ENCODE results near the gene MEN1.
A peak's percentile ranks its signal among the peaks of the same experiment; 100 is the strongest.
"Not testable (repeated sequence)": the region's sequence is repeated elsewhere in the genome, so short reads cannot be mapped to it uniquely, and the experiment has no call there.

The MEN1 gene

DNA sequence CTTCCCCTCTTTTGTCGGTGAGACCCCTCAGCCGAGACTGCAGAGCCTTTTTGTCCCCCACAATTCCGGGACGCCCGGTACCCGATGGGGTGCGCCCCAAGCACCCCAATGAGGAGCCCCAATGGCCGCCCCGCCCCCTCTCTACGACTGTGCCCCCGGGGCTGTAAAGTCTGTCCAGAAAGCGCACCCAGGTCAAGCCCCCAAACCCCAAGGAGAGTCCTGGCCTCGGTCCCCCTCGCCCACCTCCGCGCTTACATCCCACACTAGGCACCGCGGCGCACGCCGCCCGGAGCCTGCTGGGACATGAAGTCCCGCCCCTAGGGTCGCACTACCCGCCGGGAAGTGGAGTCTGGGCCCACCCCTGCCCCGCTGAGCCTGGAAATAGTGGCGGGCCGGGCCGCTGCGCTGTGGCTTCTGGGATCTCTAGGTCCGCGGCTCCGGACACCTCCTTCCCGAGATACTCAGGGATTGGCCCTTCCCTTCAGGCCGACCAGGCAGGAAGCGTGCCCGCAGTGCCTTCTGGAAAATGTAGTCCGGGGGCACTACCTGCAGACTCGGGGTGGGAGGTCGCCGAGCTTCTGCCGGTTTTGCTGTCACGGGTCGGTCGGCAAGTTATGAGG is at the start of gene MEN1:
TSS of gene MEN1 (minus strand) at position 281 of the 620 bp plus-strand sequence. CDS start 442 bp downstream, outside the sequence.
- peak; percentile 81 for DNase-seq

DNA sequence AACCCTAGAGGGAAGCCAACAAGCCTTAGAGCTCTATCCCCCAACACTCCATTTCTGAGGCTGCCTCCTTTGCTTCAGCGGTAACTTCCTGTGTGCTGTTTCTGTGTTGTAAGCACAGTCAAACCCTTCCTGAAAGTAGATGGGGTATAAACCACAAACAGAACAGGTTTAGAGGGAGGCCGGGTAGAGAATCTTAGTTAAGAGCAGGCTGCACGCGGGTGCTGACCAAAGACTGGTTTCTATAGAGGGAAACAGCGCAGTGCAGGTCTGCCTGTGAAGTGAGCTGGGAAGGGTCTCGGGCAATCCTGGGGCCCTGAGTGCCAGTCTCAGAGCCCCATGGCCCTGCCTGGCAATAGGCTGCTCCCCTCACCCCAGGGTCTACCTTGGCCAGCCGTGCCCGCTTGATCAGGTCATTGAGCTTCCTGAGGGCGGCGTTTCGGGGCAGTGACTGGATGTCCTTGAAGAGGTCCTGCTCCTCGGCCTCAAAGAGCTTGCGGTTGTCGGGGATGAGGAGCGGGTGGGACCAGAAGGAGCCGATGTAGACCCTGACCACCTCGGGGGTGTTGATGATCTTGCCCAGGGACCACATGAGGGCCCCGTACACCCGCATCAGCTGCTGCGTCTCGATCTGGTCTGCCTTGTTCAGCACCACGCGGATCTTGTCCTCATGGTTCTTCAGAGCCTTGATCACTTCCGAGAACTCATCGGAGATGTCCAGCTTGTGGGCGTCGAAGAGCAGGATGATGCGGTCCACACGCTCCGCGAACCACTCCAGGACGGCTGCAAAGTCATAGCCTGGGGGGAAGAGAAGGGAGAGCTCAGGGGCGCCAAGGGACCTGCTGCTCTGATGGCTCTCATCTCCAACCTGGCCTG is 49.4 kb upstream of the MEN1 start:
- peak; percentile 66 for DNase-seq

DNA sequence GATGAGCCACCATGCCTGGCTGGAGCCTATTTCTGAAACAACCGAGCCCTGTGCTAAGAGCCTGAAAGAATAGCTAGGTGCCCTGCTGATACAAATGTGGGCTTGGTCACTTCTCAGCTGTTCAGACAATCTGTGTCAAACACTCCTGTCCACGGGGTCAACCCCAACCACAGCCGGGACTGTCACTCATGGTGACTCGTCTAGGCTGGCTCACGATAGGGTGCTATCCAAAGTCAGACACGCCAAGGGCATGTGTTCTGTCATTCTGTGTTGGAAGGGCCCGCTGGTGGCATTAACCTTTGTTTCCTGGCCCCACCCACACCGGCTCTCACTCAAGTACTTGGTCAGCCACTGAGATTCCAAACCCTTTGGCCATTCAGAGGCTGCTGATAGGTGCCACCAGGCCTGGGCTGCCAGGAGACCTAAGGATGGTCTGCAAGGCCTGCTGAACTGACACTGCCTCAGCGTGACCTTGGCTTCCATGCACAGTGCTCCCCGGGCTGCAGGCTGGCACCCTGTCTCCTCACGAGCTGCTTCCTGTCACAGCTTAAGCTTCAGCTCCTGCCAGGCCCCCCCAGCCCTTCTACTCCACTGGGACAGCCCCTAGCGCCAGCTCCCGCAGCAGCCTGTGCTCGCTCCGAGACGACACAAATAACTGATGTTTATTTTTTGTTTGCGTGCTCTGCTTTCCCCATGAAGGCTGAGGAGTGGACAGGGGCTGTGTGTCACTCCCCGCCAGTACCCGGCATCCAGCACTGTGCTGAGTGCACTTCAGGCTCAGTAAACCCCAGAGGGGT is 48.3 kb upstream of the MEN1 start:
- peak; percentile 62 for DNase-seq

DNA sequence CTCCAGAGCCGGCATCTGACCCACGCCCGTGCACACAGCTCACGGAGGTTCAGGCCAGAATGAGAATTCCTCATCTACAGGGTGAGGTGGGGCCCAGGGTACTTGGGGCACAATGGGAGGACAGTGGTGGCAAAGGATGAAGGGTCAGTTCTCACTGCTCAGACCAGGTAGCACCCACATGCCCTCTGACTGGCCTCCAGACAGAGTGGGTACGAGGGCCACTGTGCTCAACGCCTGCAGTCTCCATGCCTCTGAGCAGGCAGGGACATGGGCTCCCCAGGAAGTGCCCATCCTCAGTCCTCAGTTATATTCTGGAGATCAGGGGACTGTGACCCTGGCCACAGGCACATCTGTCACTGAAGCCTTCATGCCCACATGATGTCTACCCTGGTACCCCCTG is 47.1 kb upstream of the MEN1 start:
- DNase-seq, result no peak

DNA sequence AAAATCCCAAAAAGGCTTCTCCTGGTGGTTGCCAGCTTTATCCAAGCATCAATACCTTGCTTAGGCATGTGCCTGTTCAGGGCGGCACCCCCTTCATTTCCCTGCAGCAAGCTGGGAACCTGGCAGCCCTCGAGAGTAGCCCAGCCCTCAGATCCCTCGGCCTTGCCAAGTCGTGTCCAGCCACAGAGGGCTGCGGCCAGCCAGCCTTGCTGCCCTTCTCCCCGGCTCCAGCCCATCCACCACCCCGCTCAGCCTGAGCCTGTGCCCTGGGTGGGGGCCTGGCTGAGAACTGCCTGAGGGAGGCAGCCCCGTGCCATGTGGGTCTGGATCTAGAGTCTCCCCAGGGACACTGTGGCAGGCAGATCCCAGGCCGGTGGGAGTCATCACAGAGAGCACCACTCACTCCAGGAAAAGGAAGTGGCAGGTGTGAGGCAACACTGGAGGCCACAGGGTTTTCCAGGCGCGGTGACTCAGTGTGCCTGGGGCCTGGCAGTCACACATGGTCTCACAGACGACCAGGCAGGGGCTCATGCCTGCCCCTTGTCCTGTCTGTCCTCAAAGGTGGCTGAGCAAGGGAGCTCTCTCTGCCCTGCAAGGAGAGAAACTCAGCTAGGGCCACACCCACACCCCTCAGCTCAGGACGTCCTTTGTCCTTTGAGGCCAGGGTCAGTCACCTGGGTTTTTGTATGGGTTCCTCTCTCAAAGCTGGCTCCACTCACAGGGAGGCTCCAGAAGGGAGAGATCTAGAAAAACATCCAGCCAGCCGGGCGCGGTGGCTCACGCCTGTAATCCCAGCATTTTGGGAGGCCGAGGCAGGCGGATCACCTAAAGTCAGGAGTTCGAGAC is 46.3 kb upstream of the MEN1 start:
- DNase-seq, result peak; percentile 81

DNA sequence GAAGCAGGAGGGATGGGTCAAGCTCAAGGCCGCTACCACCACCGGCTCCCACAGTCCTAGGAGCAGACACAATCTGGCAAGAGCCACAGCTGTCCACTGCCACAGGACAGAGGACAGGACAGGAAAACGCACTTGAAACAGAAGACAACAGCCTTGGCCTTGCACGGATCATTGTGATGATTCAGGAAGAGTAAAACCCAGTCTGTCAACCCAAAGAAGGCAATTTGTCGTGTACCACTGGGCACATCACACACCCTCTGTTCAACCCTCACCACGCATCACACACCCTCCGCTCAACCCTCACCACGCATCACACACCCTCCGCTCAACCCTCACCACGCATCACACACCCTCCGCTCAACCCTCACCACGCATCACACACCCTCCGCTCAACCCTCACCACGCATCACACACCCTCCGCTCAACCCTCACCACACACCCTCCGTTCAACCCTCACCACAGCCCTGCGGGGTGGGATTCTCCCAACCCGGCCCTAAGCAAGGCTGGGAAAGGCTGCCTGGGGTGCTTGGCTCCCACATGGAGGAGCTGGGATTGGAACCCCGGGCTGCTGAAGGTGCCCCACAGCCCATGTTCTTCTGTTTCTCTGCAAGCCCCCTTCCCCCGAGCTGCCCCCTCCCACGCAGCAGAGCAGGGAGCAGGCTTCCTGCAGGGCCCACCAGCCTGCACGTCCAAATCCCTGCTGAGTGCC is 45.4 kb upstream of the MEN1 start:
- no peak for DNase-seq

DNA sequence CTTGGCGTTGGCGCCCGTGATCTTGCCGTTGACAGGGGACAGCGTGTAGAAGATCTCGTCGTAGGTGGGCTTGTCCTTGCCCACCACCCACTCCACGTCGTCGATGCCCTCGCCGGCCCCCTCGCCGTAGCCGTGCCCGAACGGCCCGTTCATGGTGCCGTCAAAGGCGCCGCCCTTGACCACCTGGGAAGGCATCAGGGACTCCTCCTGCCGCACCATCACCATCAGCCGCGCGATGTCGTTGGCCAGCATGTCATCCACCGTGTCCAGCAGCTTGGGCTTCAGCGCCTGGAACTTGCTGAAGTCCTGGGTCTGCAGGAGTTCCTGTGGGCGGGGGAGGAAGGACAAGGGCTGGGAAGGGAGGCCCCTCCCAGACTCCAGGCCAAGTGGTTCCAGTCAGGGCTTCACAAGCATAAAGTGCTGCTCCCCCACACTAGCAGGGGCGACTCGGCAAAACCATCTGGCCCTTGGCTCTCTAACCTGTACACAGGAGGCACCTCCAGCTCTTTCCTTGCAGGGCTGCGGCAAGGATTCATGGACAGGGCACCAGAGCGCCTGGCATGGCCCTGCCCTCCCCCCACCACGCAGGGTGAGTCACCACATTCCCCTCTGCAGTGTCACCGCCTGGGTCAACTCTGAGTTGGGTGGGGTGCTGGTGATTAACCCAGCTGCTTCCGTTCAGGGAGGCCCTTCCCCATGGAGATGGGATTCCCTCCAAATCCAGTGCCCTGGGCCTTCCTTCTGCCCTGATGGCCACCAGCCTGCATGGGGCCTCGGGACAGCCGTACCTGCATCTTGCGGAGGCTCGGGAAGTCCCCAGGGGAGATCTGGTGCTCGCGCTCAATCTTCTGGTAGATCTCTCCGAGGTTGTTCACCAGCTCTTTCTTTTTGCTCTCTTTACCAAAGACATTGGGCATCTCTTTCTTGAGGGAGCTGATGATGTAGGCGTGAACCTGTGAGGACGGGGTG is 44.5 kb upstream of the MEN1 start:
- DNase-seq, result peak; percentile 79

DNA sequence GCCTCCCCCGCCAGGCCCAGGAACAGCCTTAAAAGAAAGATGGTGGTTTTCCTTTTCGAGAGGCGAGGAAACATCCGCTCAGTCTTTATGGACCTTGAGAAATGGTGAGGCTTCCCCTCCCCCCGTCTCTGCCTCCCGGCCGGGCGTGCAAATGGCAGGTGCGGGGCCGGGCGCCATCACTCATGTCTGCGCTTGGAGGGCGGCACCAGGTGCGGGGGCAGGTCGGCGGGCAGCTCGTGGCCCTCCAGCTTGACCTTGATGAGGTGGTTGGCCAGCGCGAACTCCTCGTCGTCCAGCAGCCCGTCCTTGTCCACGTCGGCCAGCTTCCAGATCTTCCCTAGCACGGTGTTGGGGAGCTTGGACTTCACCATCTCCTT is 43.8 kb upstream of the MEN1 start:
- DNase-seq, result no peak

DNA sequence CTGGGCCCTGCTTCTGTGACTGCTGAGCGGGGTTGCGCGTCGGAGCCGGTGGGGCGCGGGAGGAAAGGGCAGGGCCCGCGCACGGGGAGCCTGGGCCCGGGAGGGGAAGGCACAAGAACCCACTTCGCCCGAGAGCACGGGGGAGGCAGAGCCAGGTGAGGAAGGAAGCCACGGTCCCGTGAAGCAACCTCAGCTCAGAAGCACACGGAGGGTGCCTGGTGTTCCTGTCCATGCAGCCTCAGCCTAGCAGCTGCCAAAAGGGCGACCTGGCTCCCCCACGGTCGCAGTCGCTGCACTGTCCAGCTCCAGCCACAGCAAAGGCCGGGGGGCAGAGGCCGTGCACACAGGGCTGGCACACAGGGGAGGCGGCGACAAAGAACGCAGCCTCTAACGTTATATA is 43.4 kb upstream of the MEN1 start:
- peak; percentile 50 for DNase-seq

DNA sequence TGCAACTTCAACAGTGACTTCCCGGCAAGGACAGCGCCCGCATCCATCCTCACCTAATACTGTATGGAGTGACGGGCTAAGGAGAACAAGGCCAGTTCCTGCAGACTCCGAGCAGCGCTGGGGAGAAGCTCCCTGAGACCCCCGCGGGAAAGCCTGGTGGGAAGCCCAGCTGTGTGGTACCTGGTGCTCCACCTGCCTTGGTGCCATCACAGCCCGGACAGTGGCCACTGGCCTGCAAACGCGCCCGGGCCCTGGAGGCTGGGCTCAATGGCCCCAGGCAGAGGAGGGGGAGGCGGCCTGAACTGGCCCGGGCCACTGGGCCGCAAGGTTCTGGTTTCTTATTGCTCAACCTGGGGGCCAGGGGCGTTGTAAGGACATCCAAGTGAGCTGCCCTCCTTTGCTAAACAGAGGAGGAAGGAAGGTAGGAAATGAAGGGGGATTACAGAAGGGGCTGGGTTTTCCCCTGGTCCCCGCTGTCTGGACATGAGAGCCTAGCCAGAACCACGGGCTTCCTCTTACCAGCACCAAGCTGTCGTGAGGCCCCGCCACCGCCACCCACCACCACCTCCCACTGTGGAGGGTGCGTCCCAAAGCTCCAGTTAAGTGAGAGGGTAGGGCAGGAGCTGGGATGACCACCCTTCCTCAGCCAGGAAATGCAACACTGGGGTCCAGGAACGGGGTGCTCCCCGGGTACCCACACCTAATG is 42.6 kb upstream of the MEN1 start:
- peak; percentile 58 for DNase-seq

DNA sequence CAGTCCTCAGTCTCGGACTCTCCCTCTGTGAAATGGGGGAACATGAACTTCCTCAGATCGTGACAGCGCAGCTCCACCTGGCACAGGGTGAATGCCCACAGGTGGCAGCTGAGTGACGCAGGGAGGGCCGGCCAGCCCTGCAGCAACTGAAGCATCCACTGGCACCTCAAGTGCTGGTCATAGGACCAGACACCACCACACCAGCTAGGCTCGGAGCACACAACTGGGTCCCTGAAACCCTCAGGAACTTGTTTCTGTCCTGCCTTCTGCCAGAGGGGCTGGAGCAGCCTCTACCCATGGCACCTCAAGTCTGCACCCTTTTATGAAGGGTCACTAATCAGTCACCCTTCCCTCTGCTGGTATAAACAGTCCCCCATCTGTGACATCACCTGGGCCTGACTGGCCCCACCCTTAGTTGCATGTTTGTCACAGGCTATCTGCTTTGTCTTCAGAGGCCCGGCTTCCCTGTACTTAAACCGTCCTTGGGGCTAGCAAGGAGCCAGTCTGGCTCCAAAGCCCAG is 41.5 kb upstream of the MEN1 start:
- peak; percentile 71 for DNase-seq

DNA sequence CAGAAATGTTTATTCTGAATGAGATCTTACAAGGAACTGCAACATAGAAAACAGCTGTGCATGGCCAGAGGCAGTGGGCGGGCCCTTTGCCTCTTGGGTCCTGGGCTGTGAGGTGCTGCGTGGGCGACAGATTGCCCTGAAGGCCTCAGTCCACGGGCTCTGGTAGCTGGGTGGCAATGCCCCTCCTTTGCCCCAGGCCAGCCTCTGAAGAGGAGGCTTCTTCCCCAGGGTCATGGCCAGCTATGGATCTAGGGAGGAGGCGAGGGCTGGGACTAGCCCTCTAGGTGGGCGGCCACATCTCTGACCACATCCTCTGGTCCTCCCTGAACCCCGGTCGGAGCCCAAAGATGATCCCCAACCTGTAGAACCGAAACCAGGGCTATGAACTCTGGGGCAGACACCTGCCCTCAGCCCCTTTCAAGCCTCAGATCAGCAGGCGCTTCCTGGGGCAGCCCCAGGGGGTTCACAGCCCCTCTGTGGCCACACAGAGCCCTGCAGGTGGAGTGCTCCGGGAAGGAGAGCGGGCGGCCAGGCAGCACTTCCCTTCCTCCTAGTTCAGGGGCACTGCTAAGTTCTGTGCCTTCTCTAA is 40.7 kb upstream of the MEN1 start:
- peak; percentile 80 for DNase-seq

DNA sequence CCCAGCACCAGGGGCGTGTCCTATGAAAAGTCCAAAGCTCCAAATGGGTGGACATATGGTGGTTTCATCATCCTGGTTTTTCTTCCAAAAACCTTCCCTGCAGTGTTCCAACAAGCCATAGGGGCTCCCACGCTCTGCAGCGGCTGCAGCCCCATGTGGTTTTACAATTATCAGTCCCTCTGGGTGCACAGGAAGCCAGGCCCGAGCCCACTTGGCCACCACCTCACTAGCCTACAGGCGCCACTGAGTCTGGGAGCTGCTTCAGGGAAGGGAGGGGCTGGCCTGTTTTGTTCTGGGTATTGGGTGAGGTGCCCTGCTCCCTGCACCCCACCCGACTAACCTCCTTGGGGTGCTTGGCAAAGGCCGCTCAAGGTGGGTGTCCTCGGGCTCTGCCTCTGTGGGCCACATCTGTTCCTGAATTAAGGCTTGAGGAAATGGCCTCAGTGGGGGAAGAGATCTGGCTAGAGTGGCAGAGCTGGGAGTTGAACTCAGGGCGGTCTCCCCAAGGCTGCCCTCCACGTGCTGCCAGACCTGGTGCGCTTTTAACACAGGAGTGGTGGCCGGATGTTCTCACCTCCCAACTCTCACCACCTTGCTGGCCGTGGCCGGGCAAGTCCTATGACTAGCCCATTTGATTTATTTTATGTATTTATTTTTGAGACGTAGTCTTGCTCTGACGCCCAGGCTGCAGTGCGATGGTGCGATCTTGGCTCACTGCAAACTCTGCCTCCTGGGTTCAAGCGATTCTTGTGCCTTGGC is 39.4 kb upstream of the MEN1 start:
- DNase-seq, result no peak

DNA sequence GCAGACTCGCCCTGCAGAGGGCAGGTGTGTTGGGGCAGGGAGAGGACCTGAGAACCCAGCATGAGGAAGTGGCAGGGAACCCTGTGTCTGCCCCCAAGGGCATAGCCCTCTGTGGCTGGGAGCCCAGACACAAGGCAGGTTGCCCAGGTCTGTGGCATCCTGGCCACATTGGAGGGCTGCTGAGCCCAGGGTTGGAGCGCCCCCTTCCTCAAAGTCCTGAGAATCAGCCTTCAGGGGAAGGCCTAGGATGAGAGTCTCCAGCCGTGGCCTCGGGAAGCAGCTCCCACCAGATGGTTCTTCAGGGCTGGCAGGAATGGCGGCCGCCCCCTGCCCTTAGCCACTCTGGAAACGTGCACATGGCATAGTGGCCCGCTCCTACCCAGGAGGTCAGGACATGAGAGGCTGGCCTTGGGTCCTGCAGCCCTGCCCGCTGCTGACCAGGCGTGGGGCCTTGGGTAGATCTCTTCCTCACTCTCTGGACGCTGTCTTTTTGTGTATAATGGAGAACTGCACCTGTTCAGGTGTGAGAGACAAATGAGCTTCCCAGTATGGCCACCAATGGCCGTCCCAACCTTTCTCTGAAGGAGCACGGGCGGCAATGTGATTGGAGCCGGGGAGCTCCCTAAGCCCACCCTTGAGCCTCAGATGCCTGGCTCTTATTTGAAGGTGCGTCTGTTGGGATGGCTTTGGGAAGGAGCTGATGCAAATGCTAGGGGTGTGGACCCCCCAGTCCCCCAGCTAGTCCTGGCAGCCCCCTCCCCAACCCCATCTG is 38.7 kb upstream of the MEN1 start:
- DNase-seq, result peak; percentile 67

DNA sequence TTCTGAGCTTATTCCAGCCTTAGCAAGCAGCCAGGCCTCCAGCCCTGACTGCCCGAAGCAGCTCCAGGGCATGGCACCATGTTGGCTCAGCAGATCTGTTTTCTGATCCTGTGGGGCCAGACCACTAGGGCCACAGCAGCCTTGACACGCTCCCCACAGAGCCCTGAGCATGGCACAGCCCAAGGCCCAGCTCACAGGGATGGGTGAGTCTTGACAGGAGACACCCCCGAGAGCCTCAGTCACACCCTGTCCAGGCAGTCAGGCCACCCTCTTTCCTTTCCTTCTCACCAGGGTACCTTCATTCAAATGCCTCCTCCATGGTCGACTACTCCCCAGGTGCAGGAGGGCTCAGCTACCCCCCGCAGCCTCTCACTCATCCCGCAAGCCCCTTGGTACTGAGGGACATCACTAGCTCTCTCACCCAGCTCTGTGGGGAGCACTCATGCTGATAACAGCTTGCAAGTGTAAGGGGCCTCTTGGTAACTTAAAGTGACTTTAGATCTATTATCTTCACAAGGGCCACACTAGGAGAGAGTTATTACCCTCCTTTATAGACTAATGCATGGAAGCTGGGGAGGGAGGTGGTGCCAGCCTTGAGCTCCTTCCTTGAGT is 38.0 kb upstream of the MEN1 start:
- no peak for DNase-seq

DNA sequence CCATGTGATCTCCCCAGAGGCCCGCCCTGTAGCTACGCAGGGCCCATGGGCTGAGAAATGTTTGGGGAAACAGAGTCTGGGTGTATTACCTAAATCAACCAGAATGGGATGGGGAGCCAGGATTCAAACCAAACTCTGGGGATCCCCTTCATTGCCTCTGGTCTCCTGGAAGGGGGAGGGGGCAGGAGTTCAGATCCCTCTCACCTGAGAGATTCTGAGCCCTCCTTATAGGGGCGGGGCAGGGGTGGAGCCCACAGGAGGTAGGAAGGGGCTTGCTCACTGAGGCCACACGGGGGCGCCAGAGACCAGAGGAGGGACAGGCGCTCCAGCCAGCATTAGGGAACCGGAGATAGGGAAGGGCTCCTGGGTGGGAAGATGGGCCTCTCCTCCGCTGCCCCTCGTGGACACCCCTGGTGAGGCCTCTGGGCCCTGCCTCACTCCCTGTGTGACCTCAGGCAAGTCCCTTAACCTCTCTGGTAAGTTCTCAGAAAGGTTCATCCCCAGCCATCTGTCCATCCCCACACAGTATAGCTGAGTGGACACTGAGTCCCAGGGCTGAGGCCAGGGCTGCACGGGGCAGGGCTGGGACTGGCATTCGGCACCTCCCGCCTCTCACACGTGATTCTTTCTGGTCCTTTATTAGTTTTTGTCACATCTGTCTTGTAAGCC is 36.8 kb upstream of the MEN1 start:
- peak; percentile 89 for DNase-seq

DNA sequence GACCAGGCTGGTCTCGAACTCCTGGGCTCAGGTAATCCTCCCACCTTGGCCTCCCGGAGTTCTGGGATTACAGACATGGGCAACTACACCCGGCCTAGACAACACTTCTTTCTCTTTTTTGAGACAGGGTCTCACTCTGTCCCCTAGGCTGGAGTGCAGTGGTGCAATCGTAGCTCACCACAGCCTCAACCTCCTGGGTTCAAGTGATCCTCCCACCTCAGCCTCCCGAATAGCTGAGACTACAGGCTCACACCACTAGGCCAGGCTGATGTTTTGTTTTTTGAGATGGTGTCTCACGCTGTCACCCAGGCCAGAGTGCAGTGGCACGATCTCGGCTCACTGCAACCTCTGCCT is 35.4 kb upstream of the MEN1 start:
- not testable (repeated sequence) for DNase-seq

Measured in CD4-positive, alpha-beta T cell treated with Interleukin-15 for 1 hour (primary cell).